ENCODE data around the gene CTDSPL. TPM values are rescaled to one million over a fixed set of nuclear protein-coding genes. Genes with fewer than 3 reads are reported as not detected.

CTDSPL gene
- total RNA-seq, 4 donors from 2014 or later, result 78.9 to 130 (median 111) TPM

DNA sequence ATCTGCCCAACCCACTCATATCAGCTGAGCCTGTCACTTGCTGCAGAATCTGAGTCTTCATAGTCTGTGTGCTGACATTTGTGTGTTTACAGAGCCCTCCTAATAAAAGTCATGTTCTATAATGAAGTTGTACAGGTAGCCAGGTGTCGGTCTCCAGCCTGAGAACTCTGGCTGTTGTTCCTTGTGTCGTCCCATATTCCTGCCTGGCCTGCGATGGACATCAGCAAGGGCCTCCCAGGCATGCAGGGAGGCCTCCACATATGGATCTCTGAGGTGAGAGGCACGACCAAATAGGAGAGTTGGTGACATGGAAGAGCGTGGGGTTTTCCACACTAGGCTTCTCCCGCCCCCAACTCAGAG lies 131.8 kb downstream of the CTDSPL start:
- H3K36me3 ChIP-seq, result peaks cover 6% of the 10 kb centered on the region
- 40% methylated on average over 6 of the region's 6 CpGs for WGBS
- H3K4me1 ChIP-seq, result peaks cover 40% of the 10 kb centered on the region
- peak overlapping the region; percentile 81 for H3K27ac ChIP-seq
- no peaks in the 10 kb centered on the region for H3K9me3 ChIP-seq
- DNase-seq (ENCODE audit: low spot score in 2 of 2), result no peak
- TF ChIP-seq, protein P1, sequence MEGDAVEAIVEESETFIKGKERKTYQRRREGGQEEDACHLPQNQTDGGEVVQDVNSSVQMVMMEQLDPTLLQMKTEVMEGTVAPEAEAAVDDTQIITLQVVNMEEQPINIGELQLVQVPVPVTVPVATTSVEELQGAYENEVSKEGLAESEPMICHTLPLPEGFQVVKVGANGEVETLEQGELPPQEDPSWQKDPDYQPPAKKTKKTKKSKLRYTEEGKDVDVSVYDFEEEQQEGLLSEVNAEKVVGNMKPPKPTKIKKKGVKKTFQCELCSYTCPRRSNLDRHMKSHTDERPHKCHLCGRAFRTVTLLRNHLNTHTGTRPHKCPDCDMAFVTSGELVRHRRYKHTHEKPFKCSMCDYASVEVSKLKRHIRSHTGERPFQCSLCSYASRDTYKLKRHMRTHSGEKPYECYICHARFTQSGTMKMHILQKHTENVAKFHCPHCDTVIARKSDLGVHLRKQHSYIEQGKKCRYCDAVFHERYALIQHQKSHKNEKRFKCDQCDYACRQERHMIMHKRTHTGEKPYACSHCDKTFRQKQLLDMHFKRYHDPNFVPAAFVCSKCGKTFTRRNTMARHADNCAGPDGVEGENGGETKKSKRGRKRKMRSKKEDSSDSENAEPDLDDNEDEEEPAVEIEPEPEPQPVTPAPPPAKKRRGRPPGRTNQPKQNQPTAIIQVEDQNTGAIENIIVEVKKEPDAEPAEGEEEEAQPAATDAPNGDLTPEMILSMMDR (IDR thresholded peaks at IDR 0.05), result no peak
- TF ChIP-seq EP300 (IDR thresholded peaks at IDR 0.05) (no peak), POLR2A (IDR thresholded peaks at IDR 0.05) (no peak), POLR2AphosphoS5 (IDR thresholded peaks at IDR 0.05) (no peak)
- peak overlapping the region; percentile 58 for H3K4me3 ChIP-seq
- no peaks in the 10 kb centered on the region for H3K27me3 ChIP-seq

DNA sequence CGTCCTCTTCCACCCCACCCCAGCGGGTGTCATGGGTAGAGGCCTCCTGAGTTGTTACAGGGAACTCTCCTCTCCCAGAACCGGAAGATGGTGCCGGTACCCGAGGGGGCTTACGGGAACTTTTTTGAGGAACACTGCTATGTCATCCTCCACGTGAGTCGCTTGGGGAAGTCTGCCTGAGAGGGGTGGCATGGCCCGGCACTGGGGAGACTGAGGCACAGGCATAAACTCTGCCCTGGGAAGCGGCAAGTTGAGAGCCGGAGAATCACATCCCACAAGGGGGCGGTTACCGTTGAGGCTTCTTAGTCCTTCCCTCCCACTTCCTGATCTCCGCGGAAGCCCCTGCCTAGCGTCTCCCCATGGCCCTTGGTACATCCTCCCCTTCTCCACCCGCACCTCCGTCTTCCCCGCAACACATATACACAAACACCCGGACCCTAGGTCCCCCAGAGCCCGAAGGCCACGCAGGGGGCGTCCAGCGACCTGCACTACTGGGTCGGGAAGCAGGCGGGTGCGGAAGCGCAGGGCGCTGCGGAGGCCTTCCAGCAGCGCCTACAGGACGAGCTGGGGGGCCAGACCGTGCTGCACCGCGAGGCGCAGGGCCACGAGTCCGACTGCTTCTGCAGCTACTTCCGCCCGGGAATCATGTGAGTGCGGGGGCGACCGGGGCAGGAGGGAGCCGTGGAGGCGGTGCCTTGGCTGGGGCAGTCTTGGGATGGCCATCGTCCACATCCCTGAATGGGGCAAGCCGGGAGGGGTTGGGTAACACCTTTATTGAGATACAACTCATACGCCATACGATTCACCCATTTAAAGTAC lies 132.3 kb downstream of the CTDSPL start:
- peak; percentile 91 to 93 for DNase-seq (ENCODE audit: low spot score in 2 of 2)
- H3K27ac ChIP-seq, result peak overlapping the region; percentile 81
- peaks cover 6% of the 10 kb centered on the region for H3K36me3 ChIP-seq
- WGBS, result 2% methylated on average over 35 of the region's 49 CpGs
- no peaks in the 10 kb centered on the region for H3K27me3 ChIP-seq
- H3K9me3 ChIP-seq, result no peaks in the 10 kb centered on the region
- H3K4me3 ChIP-seq, result peak overlapping the region; percentile 58
- TF ChIP-seq POLR2AphosphoS5 (IDR thresholded peaks at IDR 0.05), result peak in 2 of 3 donors; percentile 29 to 62
- TF ChIP-seq, protein P1 (IDR thresholded peaks at IDR 0.05), result no peak
- peak; percentile 38 for TF ChIP-seq EP300 (IDR thresholded peaks at IDR 0.05)
- peak in 1 of 2 donors; percentile 70 for TF ChIP-seq POLR2A (IDR thresholded peaks at IDR 0.05)
- peaks cover 43% of the 10 kb centered on the region for H3K4me1 ChIP-seq

DNA sequence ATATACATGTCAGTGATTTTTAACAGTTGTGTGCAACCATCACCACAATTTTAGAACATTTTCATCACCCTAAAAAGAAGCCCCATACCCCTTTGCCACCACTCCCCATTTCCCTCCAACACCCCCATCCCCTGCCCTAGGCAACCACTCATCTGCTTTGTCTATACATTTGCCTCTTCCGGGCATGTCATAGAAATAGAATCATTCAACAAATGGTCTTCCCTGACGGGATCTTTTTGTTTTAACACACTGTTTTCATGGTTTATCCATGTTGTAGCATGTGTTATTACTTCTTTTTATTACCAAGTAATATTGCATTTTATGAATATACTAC lies 132.9 kb downstream of the CTDSPL start:
- Histone ChIP-seq H3K36me3 (peaks cover 6% of the 10 kb centered on the region), H3K27ac (peak overlapping the region; percentile 81), H3K4me3 (peak overlapping the region; percentile 58), H3K4me1 (peaks cover 46% of the 10 kb centered on the region), H3K9me3 (no peaks in the 10 kb centered on the region), H3K27me3 (no peaks in the 10 kb centered on the region)
- WGBS, result 13% methylated on average over 2 of the region's 2 CpGs
- no peak for DNase-seq (ENCODE audit: low spot score in 2 of 2)
- TF ChIP-seq EP300 (IDR thresholded peaks at IDR 0.05) (no peak), POLR2A (IDR thresholded peaks at IDR 0.05) (no peak)
- TF ChIP-seq, protein P1 (IDR thresholded peaks at IDR 0.05), result no peak

DNA sequence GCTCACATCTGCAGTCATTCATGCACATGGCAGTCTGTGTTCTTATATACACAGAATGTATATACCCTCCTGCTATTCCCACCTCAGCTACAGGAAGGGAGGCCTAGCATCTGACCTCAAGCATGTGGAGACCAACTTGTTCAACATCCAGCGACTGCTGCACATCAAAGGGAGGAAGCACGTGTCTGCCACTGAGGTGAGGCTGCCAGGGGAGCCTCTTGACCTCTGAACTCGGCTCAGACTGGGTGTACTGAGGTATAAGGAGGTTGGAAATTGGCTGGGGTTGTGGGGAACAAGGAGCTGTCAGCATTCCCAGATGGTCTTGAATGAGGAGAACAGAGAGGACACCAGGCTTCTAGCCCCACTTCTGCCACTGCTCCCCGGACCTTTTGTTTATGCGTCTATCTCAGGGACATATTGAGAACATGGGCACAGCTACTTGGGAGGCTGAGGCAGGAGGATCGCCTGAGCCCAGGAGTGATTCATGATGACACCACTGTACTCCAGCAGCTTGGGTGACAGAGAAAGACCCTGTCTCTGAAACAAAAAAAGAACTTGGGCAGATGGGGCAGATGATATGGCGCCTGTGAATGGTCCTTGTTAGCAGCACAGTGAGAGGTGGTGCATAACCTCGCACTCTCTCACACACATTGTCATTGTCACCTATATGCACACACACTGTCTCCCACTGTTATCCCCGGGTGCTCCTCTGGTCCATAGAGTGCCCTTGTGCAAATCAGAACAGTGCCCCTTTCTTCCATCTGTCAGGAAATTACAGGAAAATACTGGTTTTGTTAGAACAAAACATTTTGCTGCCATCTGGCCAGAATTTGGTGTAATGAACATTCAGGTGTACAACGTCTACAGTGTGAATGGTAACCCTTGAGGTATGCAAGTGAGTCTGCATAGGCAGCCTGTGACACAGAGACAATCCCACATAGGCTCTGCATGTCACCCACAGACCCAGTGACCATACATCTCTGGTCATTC lies 134.3 kb downstream of the CTDSPL start:
- WGBS, result 80% methylated on average over 10 of the region's 10 CpGs
- Histone ChIP-seq H3K27ac (no peak overlapping the region), H3K4me3 (no peak overlapping the region), H3K27me3 (no peaks in the 10 kb centered on the region), H3K4me1 (peaks cover 46% of the 10 kb centered on the region), H3K9me3 (no peaks in the 10 kb centered on the region), H3K36me3 (peaks cover 9% of the 10 kb centered on the region)
- TF ChIP-seq, protein P1 (IDR thresholded peaks at IDR 0.05), result no peak
- TF ChIP-seq EP300 (IDR thresholded peaks at IDR 0.05), result no peak
- no peak for DNase-seq (ENCODE audit: low spot score in 2 of 2)

DNA sequence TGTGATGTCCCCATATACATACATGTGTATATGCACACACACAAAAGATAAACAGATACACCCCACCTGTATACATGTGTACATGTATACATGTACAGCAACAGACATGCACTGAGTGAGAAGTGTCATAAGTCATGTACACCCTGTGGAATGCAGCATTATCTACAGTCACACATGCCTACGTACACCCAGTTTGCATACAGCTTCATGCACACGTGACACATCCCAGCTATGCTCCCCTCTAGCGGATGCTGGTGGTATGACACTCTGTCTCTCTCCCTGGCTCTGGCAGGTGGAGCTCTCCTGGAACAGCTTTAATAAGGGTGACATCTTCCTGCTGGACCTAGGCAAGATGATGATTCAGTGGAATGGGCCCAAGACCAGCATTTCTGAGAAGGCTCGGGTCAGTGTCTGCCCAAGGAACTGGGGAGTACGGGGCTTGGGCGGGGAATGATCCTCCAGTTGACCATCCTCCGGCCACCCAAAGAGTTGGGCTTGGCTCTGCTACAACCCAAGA lies 135.2 kb downstream of the CTDSPL start:
- Histone ChIP-seq H3K27ac (no peak overlapping the region), H3K4me1 (peaks cover 46% of the 10 kb centered on the region), H3K4me3 (no peak overlapping the region), H3K9me3 (no peaks in the 10 kb centered on the region), H3K36me3 (peaks cover 18% of the 10 kb centered on the region), H3K27me3 (no peaks in the 10 kb centered on the region)
- WGBS, result 0% methylated on average over 4 of the region's 7 CpGs
- TF ChIP-seq, protein P1 (IDR thresholded peaks at IDR 0.05), result peak; percentile 95 to 96
- no peak for TF ChIP-seq EP300 (IDR thresholded peaks at IDR 0.05)
- DNase-seq (ENCODE audit: low spot score in 2 of 2), result peak in 1 of 2 donors; percentile 88

Measured in suprapubic skin (tissue), 4 donors.